Stimulated activated CD8-positive, alpha-beta memory T cell treated with anti-CD3 and anti-CD28 coated beads, Interleukin-15, amount 100 ng/mL, for 48 hours (primary cell): ENCODE measurements around the gene ARL16.

Experiments
- DNase-seq, 2 donors: peaks; one replicate each; pipeline ENCODE4 v3.0.0-alpha.2; 2020; ENCODE audit warnings: low read depth in 2 of 2

The ARL16 gene

GRCh38 chr17:81683584-81684441 is at the start of gene ARL16, which contains the start of gene HGS:
Gene ARL16, minus strand, starts transcription at chr17:81683797. Its CDS starts 44 bp downstream, at chr17:81683753.
Gene HGS, plus strand, starts transcription at chr17:81684011. Its CDS starts 56 bp downstream, at chr17:81684067.
- peak; percentile 96 to 97 for DNase-seq

- DNase-seq, result no peak
Observed at GRCh38 chr17:81727324-81728031, 43.9 kb upstream of the ARL16 start.

GRCh38 chr17:81726004-81726403 is 42.4 kb upstream of the ARL16 start:
- no peak for DNase-seq

- no peak for DNase-seq
Observed at GRCh38 chr17:81725439-81725838, 41.8 kb upstream of the ARL16 start.

GRCh38 chr17:81723651-81724209 is 40.1 kb upstream of the ARL16 start:
- no peak for DNase-seq

GRCh38 chr17:81722184-81723120 is 38.9 kb upstream of the ARL16 start:
- DNase-seq, result no peak

GRCh38 chr17:81720267-81721071 is 36.9 kb upstream of the ARL16 start:
- DNase-seq, result no peak

GRCh38 chr17:81719410-81720266 is 36.0 kb upstream of the ARL16 start:
- DNase-seq, result no peak

- DNase-seq, result no peak
Observed at GRCh38 chr17:81717766-81718089, 34.1 kb upstream of the ARL16 start.

GRCh38 chr17:81717049-81717765 is 33.6 kb upstream of the ARL16 start:
- DNase-seq, result no peak

- no peak for DNase-seq
Observed at GRCh38 chr17:81716674-81716996, 33.0 kb upstream of the ARL16 start.

- no peak for DNase-seq
Observed at GRCh38 chr17:81715872-81716673, 32.5 kb upstream of the ARL16 start.

GRCh38 chr17:81715107-81715871 is 31.7 kb upstream of the ARL16 start:
- DNase-seq, result no peak

- no peak for DNase-seq
Observed at GRCh38 chr17:81714412-81715106, 31.0 kb upstream of the ARL16 start.

- DNase-seq, result no peak
Observed at GRCh38 chr17:81713556-81714411, 30.2 kb upstream of the ARL16 start.

- no peak for DNase-seq
Observed at GRCh38 chr17:81713004-81713555, 29.5 kb upstream of the ARL16 start.
